Ishikawa (cell line): ENCODE data around the gene SLC8A1.

Source experiments
- CEBPB ChIP-seq: IDR thresholded peaks from 2 replicates; pipeline ENCODE4 v1.6.1; 2012
- EP300 ChIP-seq: IDR thresholded peaks from 2 replicates; pipeline ENCODE4 v1.6.1; 2012; ENCODE audit warnings: borderline replicate concordance
- TAF1 ChIP-seq: IDR thresholded peaks from 2 replicates; pipeline ENCODE4 v1.6.1; 2012; ENCODE audit warnings: low read depth, mild to moderate bottlenecking
- TEAD4 ChIP-seq: IDR thresholded peaks from 2 replicates; pipeline ENCODE4 v1.6.1; 2012
- ZBTB7A ChIP-seq: IDR thresholded peaks from 2 replicates; pipeline ENCODE4 v1.6.1; 2012; ENCODE audit warnings: low read depth
- TF ChIP-seq, protein P1 (sequence below): IDR thresholded peaks from 2 replicates; pipeline ENCODE4 v1.6.1; 2012

DNA sequence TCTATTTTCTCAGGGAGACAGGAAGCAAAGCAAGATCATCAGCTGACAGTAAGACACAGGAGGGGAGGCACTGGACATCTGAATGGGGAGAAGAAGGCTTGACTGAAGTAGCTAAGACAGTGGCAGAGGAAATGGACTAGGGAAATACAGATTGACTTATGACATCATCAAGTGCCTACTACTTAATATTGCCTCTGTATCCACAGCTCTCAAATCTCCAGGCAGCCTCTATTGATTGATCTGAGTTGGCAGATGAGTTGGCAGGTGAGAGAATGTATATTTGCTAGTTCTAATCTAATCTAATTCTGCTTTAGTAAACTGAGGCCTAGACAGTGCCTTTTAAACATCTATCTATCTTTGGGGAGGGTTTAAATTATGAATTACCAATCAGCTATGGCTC, 242.1 kb downstream of the SLC8A1 start:
- TF ChIP-seq, protein P1, sequence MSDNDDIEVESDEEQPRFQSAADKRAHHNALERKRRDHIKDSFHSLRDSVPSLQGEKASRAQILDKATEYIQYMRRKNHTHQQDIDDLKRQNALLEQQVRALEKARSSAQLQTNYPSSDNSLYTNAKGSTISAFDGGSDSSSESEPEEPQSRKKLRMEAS, result no peak
- TF ChIP-seq EP300, result no peak
- TF ChIP-seq TEAD4, result no peak
- no peak for TF ChIP-seq ZBTB7A
- no peak for TF ChIP-seq TAF1
- no peak for TF ChIP-seq CEBPB
